ENCODE measurements around the gene FBXO46. TPM values are rescaled to one million over a fixed set of nuclear protein-coding genes. Genes with fewer than 3 reads are reported as not detected.
"Not testable (repeated sequence)": the region's sequence is repeated elsewhere in the genome, so short reads cannot be mapped to it uniquely, and the experiment has no call there.

Gene FBXO46
- total RNA-seq, 1 donor from 2014 or later, result 9.4 TPM

- no peak for TF ChIP-seq CTCF (IDR thresholded peaks at IDR 0.05; ENCODE audit: borderline replicate concordance)
- no peaks in the 10 kb centered on the region for H3K36me3 ChIP-seq
Observed at GRCh38 chr19:45758921-45759320, 28.2 kb upstream of the FBXO46 start.

GRCh38 chr19:45757695-45758094 lies 27.0 kb upstream of the FBXO46 start:
- TF ChIP-seq CTCF (IDR thresholded peaks at IDR 0.05; ENCODE audit: borderline replicate concordance), result no peak
- Histone ChIP-seq H3K4me3 (no peak overlapping the region), H3K9me3 (replicated peaks) (no peaks in the 10 kb centered on the region), H3K4me1 (no peaks in the 10 kb centered on the region), H3K36me3 (no peaks in the 10 kb centered on the region), H3K27me3 (ENCODE audit: low read depth) (no peaks in the 10 kb centered on the region), H3K27ac (replicated peaks) (no peak overlapping the region)
- no peak for DNase-seq
- intact Hi-C loops (cut with micrococcal nuclease), result no loop called here

More at GRCh38 chr19:45758921-45759320, 28.2 kb upstream of the FBXO46 start:
- DNase-seq, result no peak
- Histone ChIP-seq H3K9me3 (replicated peaks) (no peaks in the 10 kb centered on the region), H3K4me3 (no peak overlapping the region), H3K27ac (replicated peaks) (no peak overlapping the region), H3K4me1 (peaks cover 6% of the 10 kb centered on the region), H3K27me3 (ENCODE audit: low read depth) (no peaks in the 10 kb centered on the region)
- intact Hi-C loops (cut with micrococcal nuclease), result no loop called here

GRCh38 chr19:45754323-45754722 lies 23.6 kb upstream of the FBXO46 start:
- Histone ChIP-seq H3K27ac (replicated peaks) (no peak overlapping the region), H3K36me3 (no peaks in the 10 kb centered on the region), H3K4me3 (no peak overlapping the region), H3K27me3 (ENCODE audit: low read depth) (no peaks in the 10 kb centered on the region), H3K9me3 (replicated peaks) (no peaks in the 10 kb centered on the region), H3K4me1 (no peaks in the 10 kb centered on the region)
- TF ChIP-seq CTCF (IDR thresholded peaks at IDR 0.05; ENCODE audit: borderline replicate concordance), result no peak
- intact Hi-C loops (cut with micrococcal nuclease), result no loop called here
- no peak for DNase-seq

GRCh38 chr19:45753548-45753947 lies 22.9 kb upstream of the FBXO46 start:
- no peaks in the 10 kb centered on the region for H3K9me3 ChIP-seq (replicated peaks)
- no peaks in the 10 kb centered on the region for H3K27me3 ChIP-seq (ENCODE audit: low read depth)
- intact Hi-C loops (cut with micrococcal nuclease), result no loop called here
- no peak for TF ChIP-seq CTCF (IDR thresholded peaks at IDR 0.05; ENCODE audit: borderline replicate concordance)
- no peak overlapping the region for H3K4me3 ChIP-seq
- no peak for DNase-seq
- no peaks in the 10 kb centered on the region for H3K36me3 ChIP-seq
- no peaks in the 10 kb centered on the region for H3K4me1 ChIP-seq
- H3K27ac ChIP-seq (replicated peaks), result no peak overlapping the region

GRCh38 chr19:45752639-45753038 lies 21.9 kb upstream of the FBXO46 start:
- Histone ChIP-seq H3K27ac (replicated peaks) (no peak overlapping the region), H3K9me3 (replicated peaks) (no peaks in the 10 kb centered on the region), H3K4me1 (no peaks in the 10 kb centered on the region), H3K27me3 (ENCODE audit: low read depth) (no peaks in the 10 kb centered on the region), H3K36me3 (no peaks in the 10 kb centered on the region), H3K4me3 (no peak overlapping the region)
- intact Hi-C loops (cut with micrococcal nuclease), result no loop called here
- TF ChIP-seq CTCF (IDR thresholded peaks at IDR 0.05; ENCODE audit: borderline replicate concordance), result no peak
- DNase-seq, result no peak

- DNase-seq; H3K36me3 ChIP-seq; H3K4me1 ChIP-seq; H3K9me3 ChIP-seq (replicated peaks); H3K27ac ChIP-seq (replicated peaks); H3K27me3 ChIP-seq (ENCODE audit: low read depth); intact Hi-C loops (cut with micrococcal nuclease); H3K4me3 ChIP-seq: not testable (repeated sequence)
Observed at GRCh38 chr19:45751483-45751882, 20.8 kb upstream of the FBXO46 start.

Measured in left ventricle myocardium inferior (tissue), 1 donor.